B cell (primary cell): ENCODE results near the gene P2RX7. TPM values are rescaled to one million over a fixed set of nuclear protein-coding genes. Genes with fewer than 3 reads are reported as not detected.

ENCODE experiments used
- ATAC-seq: fragments of 200-7000 bp; cut with Tn5 transposase; one replicate; pipeline ENCODE4 v1.10.0; 2021; ENCODE audit warnings: low read depth, mild to moderate bottlenecking, moderate number of reproducible peaks, moderate library complexity
- CTCF ChIA-PET: fragments of 350-600 bp; sonication (Branson Sonifier 250); formaldehyde crosslinking; loops from one replicate; lab custom pipeline; 2021; ENCODE audit warnings: antibody characterized with exemption, inconsistent platforms; lab: Charles Lee
- POLR2A ChIA-PET: fragments of 350-600 bp; sonication (Branson Sonifier 250); formaldehyde crosslinking; loops from one replicate; lab custom pipeline; 2021; ENCODE audit warnings: antibody characterized with exemption; lab: Charles Lee
- DNase-seq: peaks from one replicate; pipeline ENCODE4 v3.0.0; 2013
- H2AFZ ChIP-seq: 2 replicates; pipeline ENCODE4 v1.6.1; 2012; ENCODE audit warnings: mild to moderate bottlenecking, low read depth, low read length; ENCODE audit not compliant: insufficient read depth, poor library complexity, severe bottlenecking
- H3K27ac ChIP-seq, 2 donors: 1 replicate in 1 of 2; 2 replicates in 1 of 2; pipeline ENCODE4 v1.5.1; 2012 to 2013; ENCODE audit warnings: low read length in 2 of 2, mild to moderate bottlenecking in 2 of 2, moderate library complexity in 1 of 2
- H3K27me3 ChIP-seq, 4 experiments: fragments of 200-600 bp in 1 of 4; sonication (generic) in 1 of 4; replicated peaks in 1 of 4; 1 replicate in 2 of 4; 2 replicates in 2 of 4; pipeline versions ENCODE4 v1.6.1 to v1.7.0; 2013 to 2016; ENCODE audit warnings: low read length in 3 of 4, mild to moderate bottlenecking in 2 of 4, mixed read lengths in 1 of 4, moderate library complexity in 1 of 4; ENCODE audit not compliant: insufficient read depth in 4 of 4, control insufficient read depth in 3 of 4; ENCODE audit errors: control extremely low read depth in 1 of 4
- H3K36me3 ChIP-seq, 2 experiments: replicated peaks in 1 of 2; 1 replicate in 1 of 2; 2 replicates in 1 of 2; pipeline versions ENCODE4 v1.6.1 to v1.7.1; 2013; ENCODE audit warnings: low read length in 1 of 2; ENCODE audit not compliant: insufficient read depth in 2 of 2, control insufficient read depth in 1 of 2; ENCODE audit errors: control extremely low read depth in 1 of 2, extremely low read depth in 1 of 2
- H3K4me1 ChIP-seq, 2 donors: fragments of 200-600 bp in 1 of 2; sonication (generic) in 1 of 2; 1 replicate in 1 of 2; 2 replicates in 1 of 2; pipeline versions ENCODE4 v1.5.1 to v1.6.1; 2013 to 2017; ENCODE audit warnings: low read length in 2 of 2; ENCODE audit not compliant: control insufficient read depth in 2 of 2, insufficient read depth in 2 of 2
- H3K4me2 ChIP-seq: replicated peaks from 2 replicates; pipeline ENCODE3; 2012; ENCODE audit warnings: mild to moderate bottlenecking, low read depth, low read length; ENCODE audit not compliant: poor library complexity, severe bottlenecking
- H3K4me3 ChIP-seq, 5 experiments: fragments of 200-600 bp in 1 of 5; sonication (generic) in 1 of 5; 1 replicate in 3 of 5; 2 replicates in 2 of 5; pipeline versions ENCODE4 v1.5.1 to v1.7.0; 2011 to 2016; ENCODE audit warnings: low read length in 4 of 5, mild to moderate bottlenecking in 4 of 5, low read depth in 2 of 5, control low read depth in 1 of 5, moderate library complexity in 1 of 5; ENCODE audit not compliant: insufficient read depth in 1 of 5; ENCODE audit errors: control extremely low read depth in 1 of 5, extremely low read depth in 1 of 5
- H3K79me2 ChIP-seq: fragments of 200-600 bp; sonication (generic); one replicate; pipeline ENCODE4 v1.6.0; 2016; ENCODE audit warnings: low read length; ENCODE audit not compliant: control insufficient read depth, insufficient read depth
- H3K9ac ChIP-seq: fragments of 200-600 bp; sonication (generic); 2 replicates; pipeline ENCODE4 v1.6.1; 2017; ENCODE audit warnings: mild to moderate bottlenecking, low read length, moderate library complexity
- H3K9me3 ChIP-seq, 3 donors: one replicate each; pipeline versions ENCODE4 v1.6.1 to v1.7.1; 2013; ENCODE audit warnings: low read length in 2 of 3; ENCODE audit not compliant: control insufficient read depth in 2 of 3, insufficient read depth in 1 of 3; ENCODE audit errors: control extremely low read depth in 1 of 3
- H4K20me1 ChIP-seq: 2 replicates; pipeline ENCODE4 v1.6.0; 2012; ENCODE audit warnings: mild to moderate bottlenecking, low read length; ENCODE audit not compliant: insufficient read depth, control insufficient read depth, poor library complexity, severe bottlenecking
- H3K27ac Mint-ChIP-seq: one replicate; pipeline ENCODE4 v1.8.0; 2021; ENCODE audit warnings: mixed read lengths
- H3K27me3 Mint-ChIP-seq: one replicate; pipeline ENCODE4 v1.8.0; 2021; ENCODE audit warnings: mixed read lengths
- H3K4me1 Mint-ChIP-seq: one replicate; pipeline ENCODE4 v1.8.0; 2021; ENCODE audit warnings: mixed read lengths
- H3K4me3 Mint-ChIP-seq: one replicate; pipeline ENCODE4 v1.8.0; 2021; ENCODE audit warnings: mixed read lengths
- H3K9me3 Mint-ChIP-seq: one replicate; pipeline ENCODE4 v1.8.0; 2022; ENCODE audit warnings: mixed read lengths; ENCODE audit not compliant: insufficient read depth
- EZH2 ChIP-seq: IDR thresholded peaks from 2 replicates; pipeline ENCODE4 v1.6.1; 2012; ENCODE audit warnings: borderline replicate concordance, low read depth, mild to moderate bottlenecking, moderate library complexity, low read length; ENCODE audit not compliant: insufficient read depth, poor library complexity, severe bottlenecking
- WGBS: methylation state at CpG from one replicate; pipeline ENCODE4 v1.1.5; 2013; ENCODE audit warnings: missing lambda C conversion rate; ENCODE audit not compliant: insufficient coverage; 5-methylcytosine and 5-hydroxymethylcytosine counted together
- intact Hi-C: fragments of 100-400 bp; cut with micrococcal nuclease; formaldehyde crosslinking; loops from one replicate; pipeline ENCODE4 v1.10.0; 2022
- polyA plus RNA-seq: library from polyadenylated mRNA; depleted of rRNA; stranded (reverse); fragments of >200 nt; gene quantifications from 2 replicates; pipeline ENCODE4 v1.2.3, GENCODE V29; 2012
- total RNA-seq, 2 donors: library from RNA; stranded (reverse); fragments of 120-200 nt in 1 of 2; gene quantifications; 1 replicate in 1 of 2; 2 replicates in 1 of 2; pipeline versions ENCODE4 v1.2.3 to v1.2.4, GENCODE V29; 2013 to 2022
- TF ChIP-seq, protein P1 (sequence below): fragments of 200-600 bp; IDR thresholded peaks from one replicate; pipeline ENCODE4 v1.8.0; 2022; ENCODE audit warnings: antibody characterized with exemption, mild to moderate bottlenecking

P2RX7 gene
- total and polyA plus RNA-seq, 2 donors (not counting 1 experiment from before 2014, with no cell fraction given), result 5.3 to 6.3 TPM

GRCh38 chr12:121172145-121172544 lies 39.5 kb downstream of the P2RX7 start:
- Histone ChIP-seq H3K79me2 (no peaks in the 10 kb centered on the region), H3K27ac (no peak overlapping the region), H3K9ac (no peak overlapping the region), H3K9me3 (no peaks in the 10 kb centered on the region), H2AFZ (no peak overlapping the region), H3K4me3 (no peak overlapping the region), H3K4me1 (no peaks in the 10 kb centered on the region), H3K4me2 (no peak overlapping the region), H4K20me1 (no peaks in the 10 kb centered on the region), H3K36me3 (peaks cover 0 to 2% of the 10 kb centered on the region in 2 experiments), H3K27me3 (no peaks in the 10 kb centered on the region)
- WGBS, result 88% methylated on average over 2 of the region's 6 CpGs
- CTCF ChIA-PET, result no interaction called here
- Mint-ChIP-seq H3K4me3 (no peak overlapping the region), H3K27ac (no peak overlapping the region), H3K4me1 (peaks cover 10% of the 10 kb centered on the region), H3K9me3 (no peaks in the 10 kb centered on the region), H3K27me3 (no peaks in the 10 kb centered on the region)
- ATAC-seq (no peak), DNase-seq (no peak)
- intact Hi-C loops, result no loop called here
- TF ChIP-seq, protein P1, sequence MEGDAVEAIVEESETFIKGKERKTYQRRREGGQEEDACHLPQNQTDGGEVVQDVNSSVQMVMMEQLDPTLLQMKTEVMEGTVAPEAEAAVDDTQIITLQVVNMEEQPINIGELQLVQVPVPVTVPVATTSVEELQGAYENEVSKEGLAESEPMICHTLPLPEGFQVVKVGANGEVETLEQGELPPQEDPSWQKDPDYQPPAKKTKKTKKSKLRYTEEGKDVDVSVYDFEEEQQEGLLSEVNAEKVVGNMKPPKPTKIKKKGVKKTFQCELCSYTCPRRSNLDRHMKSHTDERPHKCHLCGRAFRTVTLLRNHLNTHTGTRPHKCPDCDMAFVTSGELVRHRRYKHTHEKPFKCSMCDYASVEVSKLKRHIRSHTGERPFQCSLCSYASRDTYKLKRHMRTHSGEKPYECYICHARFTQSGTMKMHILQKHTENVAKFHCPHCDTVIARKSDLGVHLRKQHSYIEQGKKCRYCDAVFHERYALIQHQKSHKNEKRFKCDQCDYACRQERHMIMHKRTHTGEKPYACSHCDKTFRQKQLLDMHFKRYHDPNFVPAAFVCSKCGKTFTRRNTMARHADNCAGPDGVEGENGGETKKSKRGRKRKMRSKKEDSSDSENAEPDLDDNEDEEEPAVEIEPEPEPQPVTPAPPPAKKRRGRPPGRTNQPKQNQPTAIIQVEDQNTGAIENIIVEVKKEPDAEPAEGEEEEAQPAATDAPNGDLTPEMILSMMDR, result no peak
- no peak for TF ChIP-seq EZH2
- POLR2A ChIA-PET, result no interaction called here

- H3K4me1 Mint-ChIP-seq, result peaks cover 10% of the 10 kb centered on the region
- DNase-seq (no peak), ATAC-seq (no peak)
- TF ChIP-seq EZH2, result no peak
- TF ChIP-seq, protein P1, result no peak
- 80% methylated on average over 12 of the region's 16 CpGs for WGBS
- H3K27ac Mint-ChIP-seq, result peak overlapping the region; percentile 26
- no peaks in the 10 kb centered on the region for H3K27me3 Mint-ChIP-seq
- no peak overlapping the region for H3K4me3 Mint-ChIP-seq
- Histone ChIP-seq H2AFZ (no peak overlapping the region), H3K9me3 (no peaks in the 10 kb centered on the region), H3K4me1 (no peaks in the 10 kb centered on the region), H3K36me3 (peaks cover 0 to 4% of the 10 kb centered on the region in 2 experiments), H3K27ac (no peak overlapping the region), H3K4me3 (no peak overlapping the region), H3K79me2 (no peaks in the 10 kb centered on the region), H3K9ac (no peak overlapping the region), H3K4me2 (no peak overlapping the region), H3K27me3 (no peaks in the 10 kb centered on the region), H4K20me1 (no peaks in the 10 kb centered on the region)
- H3K9me3 Mint-ChIP-seq, result no peaks in the 10 kb centered on the region
- POLR2A ChIA-PET, result interaction anchor here (1.1 kb wide), 1 partner anchor 33 kb away, joined by 3 read pairs; no protein-coding TSS in a partner anchor
- intact Hi-C loops, result no loop called here
- CTCF ChIA-PET, result interaction anchor here (1.3 kb wide), 1 partner anchor 63 kb away, joined by 3 read pairs; no protein-coding TSS in a partner anchor
Observed at GRCh38 chr12:121175383-121176119, 42.9 kb downstream of the P2RX7 start.
